ENCODE measurements around the gene SGCD.

SGCD gene

DNA sequence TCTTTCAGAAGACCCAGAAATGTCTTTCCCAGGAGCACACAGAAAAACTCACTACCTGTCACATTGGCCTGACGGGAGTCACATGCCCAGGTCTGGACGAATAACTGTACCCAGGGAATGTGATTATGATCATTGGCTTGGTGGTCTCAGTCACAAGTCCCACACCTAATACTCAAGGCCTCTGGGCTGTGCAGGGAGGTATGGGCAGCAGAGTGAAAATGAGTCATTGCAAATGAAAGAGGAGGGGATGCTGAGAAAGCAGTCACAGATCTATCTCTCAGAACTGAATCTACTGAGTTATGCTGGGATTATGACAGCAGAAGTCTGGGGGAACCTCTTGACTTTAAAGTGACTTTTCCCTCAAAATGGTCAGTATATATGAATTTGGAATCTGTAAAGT lies 36.9 kb downstream of the SGCD start:
- DNase-seq: no peak

DNA sequence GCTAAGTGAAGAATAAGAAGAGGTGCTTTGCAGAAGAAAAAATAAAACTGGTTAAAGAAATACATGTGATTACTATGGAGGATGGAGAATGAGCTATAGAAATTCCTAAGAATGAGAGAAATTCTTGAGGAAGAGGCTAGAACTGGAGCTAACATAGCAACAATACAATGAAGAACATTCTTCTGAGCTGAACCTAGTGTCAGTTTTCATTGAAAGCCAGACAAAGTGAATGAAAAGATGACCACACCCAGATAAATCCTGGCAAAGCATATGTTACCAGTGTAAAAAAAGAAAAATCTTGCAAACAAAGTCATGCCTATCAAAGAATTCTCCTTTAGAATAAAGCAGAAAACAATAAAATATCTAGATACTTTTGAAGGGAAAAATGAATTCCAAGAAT lies 39.6 kb downstream of the SGCD start:
- DNase-seq: no peak

DNA sequence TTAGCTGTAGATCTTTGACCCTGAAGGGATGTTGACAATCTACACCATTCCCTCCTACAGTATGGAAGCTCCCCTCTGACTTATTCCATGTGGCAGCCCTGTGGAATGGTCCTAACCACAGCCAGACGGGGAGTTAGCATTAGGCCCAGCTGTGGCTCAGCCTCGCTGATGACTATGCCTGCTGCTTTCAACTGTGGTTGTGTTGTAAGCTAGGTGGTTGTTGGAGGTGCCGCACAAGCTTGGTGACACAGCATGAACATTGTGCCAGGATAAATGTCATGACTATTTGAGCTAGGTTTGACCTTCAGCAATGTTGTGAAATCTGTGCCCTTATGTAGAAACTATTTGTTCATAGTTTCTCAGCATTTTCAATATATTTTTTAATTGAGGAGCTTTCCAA lies 40.6 kb downstream of the SGCD start:
- no peak for DNase-seq

GRCh38 chr5:156375895-156376495 lies 49.0 kb downstream of the SGCD start:
- DNase-seq: no peak

DNA sequence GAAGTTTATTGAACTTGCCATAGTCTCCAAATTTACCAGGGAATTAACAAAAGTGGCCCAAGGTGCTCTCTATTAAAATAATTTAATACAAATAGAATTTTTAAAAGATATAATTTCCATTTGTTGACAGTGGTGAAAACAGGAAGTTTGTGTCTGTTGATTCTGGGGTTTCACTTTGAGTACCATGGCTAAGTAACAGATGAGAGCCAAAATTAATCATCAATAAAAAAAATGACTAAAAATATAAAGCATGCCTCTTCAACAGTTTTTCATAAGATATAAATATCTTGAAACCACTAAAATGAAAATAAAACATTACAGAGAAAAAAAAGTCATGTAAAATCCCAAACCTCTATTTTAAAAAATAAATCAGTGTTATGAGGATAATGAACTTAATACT lies 49.8 kb downstream of the SGCD start:
- no peak for DNase-seq

DNA sequence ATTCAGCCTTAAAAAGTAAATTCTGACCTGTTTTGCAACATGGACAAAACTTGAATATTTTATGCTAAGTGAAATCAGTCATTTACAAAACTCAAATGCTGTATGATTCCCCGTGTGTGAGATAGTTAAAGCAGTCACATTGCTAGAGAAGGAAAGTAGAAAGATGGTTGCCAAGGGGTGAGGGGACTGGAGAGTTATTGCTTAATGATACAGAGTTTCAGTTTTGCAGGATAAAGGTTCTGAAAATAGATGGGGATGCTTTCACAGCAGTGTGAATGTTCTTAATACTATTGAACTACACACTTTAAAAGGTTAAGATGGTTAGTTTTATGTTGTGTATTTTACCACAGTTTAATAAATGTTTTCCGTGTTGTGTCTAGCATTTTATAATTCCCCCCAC lies 51.2 kb downstream of the SGCD start:
- DNase-seq: no peak

DNA sequence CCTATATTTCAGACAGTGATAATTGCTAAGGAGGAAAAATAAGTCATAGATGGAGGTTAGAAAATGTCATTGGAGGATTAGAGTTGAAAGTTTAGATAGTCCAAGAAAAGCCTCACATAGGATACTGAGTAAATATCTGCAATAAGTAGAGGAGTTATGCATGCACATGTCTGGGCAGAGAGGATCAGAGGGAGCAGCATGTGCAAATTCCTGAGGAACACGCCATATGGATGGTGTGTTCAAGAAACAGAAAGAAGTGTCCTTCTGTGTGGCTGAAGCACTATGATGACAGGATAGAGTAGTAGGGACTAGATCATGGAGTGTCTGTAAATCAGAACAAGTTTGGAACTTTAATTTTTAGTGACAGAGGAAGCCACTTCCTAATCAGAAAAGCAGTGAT lies 52.2 kb downstream of the SGCD start:
- no peak for DNase-seq

GRCh38 chr5:156380848-156381247 lies 53.9 kb downstream of the SGCD start:
- no peak for DNase-seq

DNA sequence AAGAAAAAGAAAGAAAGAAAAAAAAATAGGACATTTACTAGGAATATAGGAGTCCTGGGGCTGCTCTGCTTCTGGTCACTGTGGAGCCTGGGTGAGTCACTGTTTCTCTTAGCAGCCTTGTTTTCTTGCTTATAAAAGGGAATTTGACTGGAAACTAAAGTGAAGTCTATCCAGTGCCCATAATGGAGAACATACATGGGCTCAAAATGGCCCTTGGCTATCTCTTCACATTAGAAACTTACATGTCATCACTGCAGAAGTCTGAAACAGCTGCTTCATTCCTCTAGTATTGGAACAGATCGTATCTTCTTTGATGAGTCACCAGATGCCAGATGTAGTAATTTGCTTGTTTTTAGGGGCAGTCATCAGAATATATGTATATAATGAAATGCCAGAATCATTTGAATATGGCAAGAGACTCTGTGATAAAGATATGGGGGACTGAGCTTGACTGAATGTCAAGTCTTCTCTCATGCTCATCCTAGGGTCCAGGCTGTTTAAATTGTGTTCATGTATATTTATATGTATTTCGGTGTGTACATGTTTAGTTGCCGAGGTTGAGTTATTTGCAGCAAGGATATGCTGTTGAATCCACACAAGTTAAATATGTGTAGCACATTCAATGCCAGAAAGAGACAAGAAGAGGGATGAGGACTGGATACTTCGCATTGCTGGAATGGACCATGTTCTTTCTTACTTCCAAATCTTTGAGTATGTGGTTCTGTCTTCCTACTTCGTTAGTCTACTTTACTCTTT lies 56.7 kb downstream of the SGCD start:
- DNase-seq: no peak

GRCh38 chr5:156385416-156385815 lies 58.5 kb downstream of the SGCD start:
- DNase-seq: no peak

- no peak for DNase-seq
Measured at GRCh38 chr5:156386976-156387375, 60.0 kb downstream of the SGCD start.

DNA sequence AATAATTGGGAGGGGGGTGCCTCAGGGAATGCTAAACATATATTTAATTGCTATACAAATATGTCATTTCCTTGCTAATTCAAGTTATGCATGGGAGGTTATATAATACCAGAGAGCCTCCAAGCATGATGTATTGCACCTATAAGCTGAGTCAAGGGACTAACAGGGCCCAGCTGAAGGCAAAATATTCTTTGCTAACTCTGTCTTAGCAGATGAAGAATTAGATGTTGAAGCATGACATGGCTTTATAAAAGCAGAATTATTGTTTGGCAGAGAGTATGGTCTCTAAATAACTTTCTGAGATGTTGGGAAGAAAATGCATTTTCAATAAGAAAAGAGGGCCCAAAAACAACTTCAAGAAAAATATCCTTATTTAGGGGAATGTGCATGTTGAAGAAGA lies 60.4 kb downstream of the SGCD start:
- no peak for DNase-seq

- no peak for DNase-seq
Measured at GRCh38 chr5:156388233-156388632, 61.3 kb downstream of the SGCD start.

GRCh38 chr5:156391139-156391538 lies 64.2 kb downstream of the SGCD start:
- no peak for DNase-seq

GRCh38 chr5:156393980-156394379 lies 67.0 kb downstream of the SGCD start:
- DNase-seq: no peak

DNA sequence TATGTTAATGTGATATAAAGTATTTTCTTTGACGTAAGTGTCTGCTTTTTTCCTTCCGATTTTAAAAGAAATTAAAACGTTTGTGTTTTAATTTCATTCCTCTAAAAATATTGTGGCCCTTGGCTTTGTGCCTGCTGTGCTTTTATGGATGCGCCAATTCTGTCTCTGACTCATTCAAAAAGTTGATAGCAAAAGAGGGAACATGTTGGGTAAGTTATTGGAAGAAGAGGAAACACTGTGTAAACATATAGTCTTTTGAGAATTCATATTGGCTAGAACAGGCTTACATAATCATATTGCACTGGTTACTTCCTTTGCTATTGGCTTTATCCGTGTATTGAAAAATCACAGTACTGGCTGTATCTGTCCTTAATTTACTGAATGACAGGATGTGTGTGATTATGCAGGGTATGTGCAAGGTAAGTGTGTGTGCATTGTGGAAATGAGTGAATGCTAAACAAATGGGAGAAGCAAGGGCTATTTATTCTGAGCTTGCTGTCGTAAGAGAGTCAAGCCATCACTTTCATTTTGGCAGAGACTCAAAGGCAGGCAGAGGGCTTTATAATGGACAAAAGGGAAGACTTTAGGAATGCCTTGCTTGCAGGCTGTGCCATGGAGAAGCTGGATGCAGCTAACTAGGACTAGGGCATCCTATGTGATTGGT lies 67.8 kb downstream of the SGCD start:
- DNase-seq: no peak

DNA sequence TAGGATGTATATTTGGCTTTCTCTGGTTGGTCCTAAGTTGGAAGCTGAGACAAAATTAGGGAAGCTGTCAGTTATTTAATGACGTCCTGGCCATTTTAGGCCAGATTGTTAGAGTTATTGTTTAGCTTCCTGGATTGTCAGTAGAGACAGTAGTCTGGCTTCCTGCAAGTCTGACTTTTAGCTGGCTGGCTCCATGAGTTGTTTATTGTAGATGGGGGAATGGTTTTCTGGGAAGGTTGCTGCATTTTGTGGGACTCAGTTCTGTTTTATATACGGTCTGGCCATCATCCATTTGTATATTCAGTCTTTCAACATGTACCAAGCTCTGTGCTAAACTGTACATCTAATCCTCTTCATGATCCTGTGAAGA lies 68.3 kb downstream of the SGCD start:
- no peak for DNase-seq

DNA sequence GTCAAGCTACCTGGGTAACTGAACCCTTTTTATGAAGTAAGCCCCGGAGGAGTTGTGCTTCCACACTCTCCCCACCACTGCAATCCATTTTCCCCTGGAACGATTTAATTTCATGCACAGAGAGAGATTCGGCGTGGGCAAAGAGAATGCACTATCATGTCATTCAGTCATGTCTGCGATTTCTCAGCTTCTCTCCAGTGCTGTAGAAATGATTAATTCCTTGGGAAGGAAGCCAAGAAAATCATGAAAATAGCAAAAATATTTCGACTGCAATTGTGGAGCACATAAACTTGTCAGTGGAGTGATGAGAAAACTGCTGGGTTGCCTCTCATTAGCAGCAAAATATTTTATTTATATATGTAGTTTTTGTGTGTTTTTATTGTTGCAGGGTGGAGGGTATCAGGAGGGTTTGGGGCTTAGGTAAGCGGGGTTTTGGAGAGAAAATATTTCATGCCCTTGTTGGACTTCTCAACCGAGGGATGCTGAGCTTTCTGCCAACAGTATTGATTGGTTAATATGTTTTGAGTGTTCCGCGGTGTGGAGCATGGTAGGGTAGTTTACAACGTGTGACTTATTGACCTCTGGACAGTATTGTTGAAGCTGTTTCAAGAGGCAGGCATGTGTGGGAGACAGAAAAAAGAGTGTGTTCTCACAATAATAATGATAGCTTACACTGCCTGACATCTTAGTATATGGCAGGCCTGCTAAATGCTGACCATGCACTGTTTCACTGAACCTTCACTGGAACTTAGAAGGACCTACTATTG lies 69.3 kb downstream of the SGCD start:
- DNase-seq: no peak

DNA sequence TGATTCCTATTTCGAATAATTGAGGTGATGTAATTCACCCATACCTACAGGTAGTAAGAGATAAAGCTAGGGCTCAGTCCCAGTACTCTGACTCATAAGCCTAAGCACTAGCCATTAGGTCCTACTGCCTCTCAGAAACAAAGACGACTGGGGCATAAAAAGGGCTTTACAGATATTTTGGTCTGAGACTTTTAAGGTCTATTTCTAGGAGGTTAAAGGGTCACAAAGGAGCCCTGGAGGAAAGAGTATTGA lies 69.8 kb downstream of the SGCD start:
- no peak for DNase-seq

DNA sequence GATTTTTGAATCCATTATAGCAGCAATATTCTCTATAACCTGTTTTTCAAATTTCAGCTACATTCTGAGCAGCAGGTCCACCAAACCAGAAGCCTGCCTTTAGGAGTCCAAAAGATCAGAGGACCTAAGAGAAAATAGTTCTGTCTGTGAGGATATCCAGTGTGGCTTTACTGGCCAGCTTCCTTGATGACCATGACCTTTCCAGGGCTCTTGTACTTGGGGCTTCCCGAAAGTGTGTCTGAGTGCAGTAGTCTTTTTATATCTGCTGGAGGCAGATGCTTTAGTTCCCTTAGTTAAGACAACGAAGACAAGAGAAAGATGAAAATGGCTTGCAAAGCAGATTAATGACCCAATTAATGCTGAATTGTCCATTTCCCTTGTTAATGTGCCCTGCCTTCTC lies 72.4 kb downstream of the SGCD start:
- no peak for DNase-seq

DNA sequence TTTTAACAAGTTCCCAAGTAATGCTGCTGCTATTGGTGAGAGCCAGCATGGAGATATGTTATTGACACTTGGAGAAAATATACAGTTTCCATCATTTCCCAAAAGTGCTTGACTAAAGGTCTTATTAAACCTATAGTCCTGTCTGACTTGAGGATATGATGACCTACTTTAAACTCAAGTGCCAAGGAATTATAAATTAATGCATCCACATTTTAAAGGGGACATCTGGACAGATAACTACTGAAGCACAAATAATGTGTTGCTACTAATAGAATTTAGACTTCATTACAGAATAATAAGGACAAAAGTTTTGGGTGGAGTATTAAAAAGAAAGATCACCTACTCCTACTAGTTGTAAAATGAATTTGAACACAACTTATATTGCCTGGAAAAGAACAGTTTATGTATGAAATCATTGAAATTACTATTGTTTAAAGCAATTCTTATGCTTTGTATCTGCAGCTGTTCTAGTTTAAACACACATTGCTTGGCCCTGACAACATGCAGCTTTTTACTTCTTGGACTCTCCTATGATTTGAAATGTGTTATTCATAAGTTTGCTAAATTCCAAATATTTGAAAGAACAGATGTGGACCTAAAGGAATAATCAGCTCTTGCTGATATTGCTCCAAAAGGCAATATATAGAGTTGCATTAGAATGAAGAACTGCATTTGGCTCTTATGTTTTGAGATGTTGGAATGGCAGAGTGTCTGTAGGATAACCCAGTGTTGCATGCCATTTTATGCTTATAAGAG lies 73.4 kb downstream of the SGCD start:
- no peak for DNase-seq

DNA sequence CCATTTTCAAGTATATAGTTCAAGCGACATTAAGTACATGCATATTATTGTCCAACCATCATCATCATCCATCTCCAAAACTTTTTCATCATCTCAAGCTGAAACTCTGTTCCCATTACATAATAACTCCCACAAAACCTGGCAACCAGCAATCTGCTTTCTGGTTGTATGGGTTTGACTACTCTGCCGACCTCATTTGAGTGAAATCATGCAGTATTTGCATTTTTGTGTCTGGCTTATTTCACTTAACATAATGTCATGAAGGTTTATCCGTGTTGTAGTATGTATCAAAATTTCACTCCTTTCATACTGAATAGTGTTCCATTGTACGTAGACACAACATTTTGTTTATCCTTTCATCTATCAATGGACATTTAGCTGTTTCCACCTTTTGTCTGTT lies 74.8 kb downstream of the SGCD start:
- DNase-seq: peak; percentile 40

DNA sequence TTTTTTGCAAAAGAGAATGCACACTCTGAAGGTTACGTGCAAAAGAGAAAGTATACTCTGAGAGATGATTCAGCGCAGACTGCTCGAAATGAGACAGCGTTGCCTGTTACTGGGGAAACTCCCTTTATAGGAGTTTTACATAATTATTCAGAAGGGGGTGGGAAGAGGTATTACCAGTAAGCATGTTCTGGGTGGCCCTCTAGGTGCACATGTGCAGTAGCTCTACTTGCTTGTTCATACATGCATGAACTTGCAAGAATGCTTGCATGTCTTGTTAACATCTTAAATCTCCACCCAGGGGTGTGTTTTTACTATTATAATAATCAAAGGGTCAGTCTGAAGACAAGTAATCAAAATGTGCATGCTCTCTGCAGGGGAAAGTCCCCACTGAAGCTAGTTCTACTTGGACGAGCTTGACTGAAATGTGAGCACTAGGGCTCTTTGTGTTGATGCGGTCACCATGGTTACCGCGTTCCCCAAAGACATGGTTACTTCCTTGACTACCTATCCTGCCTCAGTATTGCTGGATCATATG lies 75.5 kb downstream of the SGCD start:
- peak; percentile 85 for DNase-seq
